Fibroblast of pulmonary artery (primary cell): ENCODE data around the gene ZDHHC7.
A peak's percentile ranks its signal among the peaks of the same experiment; 100 is the strongest.

Experiments used
- DNase-seq: peaks from one replicate; pipeline ENCODE4 v3.0.0-alpha.2; 2010; ENCODE audit warnings: low read depth
- H3K4me3 ChIP-seq: replicated peaks from 2 replicates; pipeline ENCODE4 v1.5.1; 2011; ENCODE audit warnings: low read depth, mild to moderate bottlenecking, control low read depth, low read length, moderate library complexity
- CTCF ChIP-seq: IDR thresholded peaks from 2 replicates; pipeline ENCODE4 v1.5.1; 2011; ENCODE audit warnings: mild to moderate bottlenecking, control low read depth, low read length, inconsistent platforms; ENCODE audit errors: missing control alignments

The ZDHHC7 gene

GRCh38 chr16:85027958-85028684 is 16.8 kb upstream of the ZDHHC7 start:
- no peak for TF ChIP-seq CTCF
- DNase-seq: no peak
- peak overlapping the region; percentile 64 for H3K4me3 ChIP-seq

- peak; percentile 93 for DNase-seq
- H3K4me3 ChIP-seq: peak within 1 kb of the TSS; percentile 71
- TF ChIP-seq CTCF: no peak
Observed at GRCh38 chr16:85027349-85027957, 16.1 kb upstream of the ZDHHC7 start, which contains the start of gene KIAA0513. KIAA0513 (plus strand) TSS chr16:85027795; CDS start chr16:85067072, 39,277 bp downstream.

GRCh38 chr16:85026703-85027102 is 15.4 kb upstream of the ZDHHC7 start:
- no peak for TF ChIP-seq CTCF
- DNase-seq: no peak
- H3K4me3 ChIP-seq: peak overlapping the region; percentile 71

GRCh38 chr16:85025781-85026653 is 14.7 kb upstream of the ZDHHC7 start:
- no peak for TF ChIP-seq CTCF
- no peak overlapping the region for H3K4me3 ChIP-seq
- no peak for DNase-seq

GRCh38 chr16:85019659-85020245 is 8.4 kb upstream of the ZDHHC7 start:
- TF ChIP-seq CTCF: no peak
- H3K4me3 ChIP-seq: no peak overlapping the region
- DNase-seq: no peak

GRCh38 chr16:85018529-85019236 is 7.3 kb upstream of the ZDHHC7 start:
- no peak for DNase-seq
- no peak for TF ChIP-seq CTCF
- H3K4me3 ChIP-seq: no peak overlapping the region
